Endothelial cell (in vitro differentiated cells): ENCODE results near the gene ELL3. TPM values are rescaled to one million over a fixed set of nuclear protein-coding genes. Genes with fewer than 3 reads are reported as not detected.
A peak's percentile ranks its signal among the peaks of the same experiment; 100 is the strongest.

Source experiments
- DNase-seq: peaks from one replicate; pipeline ENCODE4 v3.0.0; 2021; ENCODE audit warnings: low spot score
- H3K27ac Mint-ChIP-seq: one replicate; pipeline ENCODE4 v1.8.0; 2021; ENCODE audit warnings: mixed read lengths, inconsistent platforms; ENCODE audit not compliant: unreplicated experiment
- H3K27me3 Mint-ChIP-seq: one replicate; pipeline ENCODE4 v1.8.0; 2021; ENCODE audit warnings: mild to moderate bottlenecking, moderate library complexity, mixed read lengths, inconsistent platforms; ENCODE audit not compliant: unreplicated experiment
- H3K36me3 Mint-ChIP-seq: one replicate; pipeline ENCODE4 v1.8.0; 2021; ENCODE audit warnings: mild to moderate bottlenecking, low read depth, mixed read lengths, inconsistent platforms; ENCODE audit not compliant: unreplicated experiment
- H3K4me1 Mint-ChIP-seq: one replicate; pipeline ENCODE4 v1.8.0; 2021; ENCODE audit warnings: mild to moderate bottlenecking, mixed read lengths, inconsistent platforms; ENCODE audit not compliant: unreplicated experiment
- H3K4me3 Mint-ChIP-seq: one replicate; pipeline ENCODE4 v1.8.0; 2021; ENCODE audit warnings: mild to moderate bottlenecking, mixed read lengths, inconsistent platforms; ENCODE audit not compliant: unreplicated experiment
- H3K9me3 Mint-ChIP-seq: one replicate; pipeline ENCODE4 v1.8.0; 2021; ENCODE audit warnings: mixed read lengths, inconsistent platforms; ENCODE audit not compliant: unreplicated experiment
- total RNA-seq: library from RNA; stranded (reverse); fragmentation: NEBNext Ultra II Directional; extraction: Animal tissue kit (Norgen Biotek cat#: 25700); gene quantifications from one replicate; pipeline ENCODE4 v1.2.1, GENCODE V29; 2021; ENCODE audit not compliant: unreplicated experiment
- TF ChIP-seq, protein P1 (sequence below): fragments of 200-600 bp; sonication (generic); IDR thresholded peaks from one replicate; pipeline ENCODE4 v1.5.0; 2021; ENCODE audit warnings: antibody characterized with exemption; ENCODE audit not compliant: unreplicated experiment

Gene ELL3
- total RNA-seq, 1 donor from 2014 or later: 1.9 TPM

DNA sequence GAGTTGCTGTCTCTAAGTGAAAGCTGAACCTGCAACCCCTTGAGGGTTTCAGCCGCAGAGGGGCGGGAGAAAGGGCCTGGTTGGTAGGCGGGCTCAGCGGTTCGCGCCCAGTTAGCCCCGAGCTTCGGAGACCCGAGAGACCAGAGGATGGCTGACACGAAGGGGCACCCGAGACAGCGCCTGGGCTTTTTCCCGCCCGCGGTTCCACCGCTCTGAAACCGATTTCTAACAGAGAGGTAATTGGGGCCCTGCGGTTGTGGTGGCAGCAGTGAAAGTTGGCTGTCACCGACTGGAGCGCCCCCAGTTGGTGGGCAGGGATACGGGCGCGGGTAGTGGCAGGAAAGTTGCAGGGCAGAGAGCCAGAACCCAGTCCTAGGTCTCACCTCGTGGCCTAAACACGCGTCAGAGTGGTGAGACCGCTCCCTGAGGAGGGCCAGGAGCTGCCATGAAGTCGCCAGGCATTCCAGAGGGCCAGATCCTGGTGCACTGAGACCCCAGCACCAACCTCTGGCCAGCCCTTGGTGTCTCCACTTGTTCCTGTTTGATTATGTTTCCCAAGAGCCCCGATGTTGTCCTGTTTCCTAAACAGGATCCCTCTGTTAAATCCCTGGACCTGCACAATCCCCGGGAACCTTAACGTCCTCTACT lies 625 bp upstream of the ELL3 start:
- DNase-seq: peak; percentile 71
- TF ChIP-seq, protein P1, sequence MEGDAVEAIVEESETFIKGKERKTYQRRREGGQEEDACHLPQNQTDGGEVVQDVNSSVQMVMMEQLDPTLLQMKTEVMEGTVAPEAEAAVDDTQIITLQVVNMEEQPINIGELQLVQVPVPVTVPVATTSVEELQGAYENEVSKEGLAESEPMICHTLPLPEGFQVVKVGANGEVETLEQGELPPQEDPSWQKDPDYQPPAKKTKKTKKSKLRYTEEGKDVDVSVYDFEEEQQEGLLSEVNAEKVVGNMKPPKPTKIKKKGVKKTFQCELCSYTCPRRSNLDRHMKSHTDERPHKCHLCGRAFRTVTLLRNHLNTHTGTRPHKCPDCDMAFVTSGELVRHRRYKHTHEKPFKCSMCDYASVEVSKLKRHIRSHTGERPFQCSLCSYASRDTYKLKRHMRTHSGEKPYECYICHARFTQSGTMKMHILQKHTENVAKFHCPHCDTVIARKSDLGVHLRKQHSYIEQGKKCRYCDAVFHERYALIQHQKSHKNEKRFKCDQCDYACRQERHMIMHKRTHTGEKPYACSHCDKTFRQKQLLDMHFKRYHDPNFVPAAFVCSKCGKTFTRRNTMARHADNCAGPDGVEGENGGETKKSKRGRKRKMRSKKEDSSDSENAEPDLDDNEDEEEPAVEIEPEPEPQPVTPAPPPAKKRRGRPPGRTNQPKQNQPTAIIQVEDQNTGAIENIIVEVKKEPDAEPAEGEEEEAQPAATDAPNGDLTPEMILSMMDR: peak; percentile 65
- Mint-ChIP-seq H3K4me1 (peaks cover 7% of the 10 kb centered on the region), H3K27ac (no peak overlapping the region), H3K36me3 (peaks cover 12% of the 10 kb centered on the region), H3K27me3 (peaks cover 9% of the 10 kb centered on the region), H3K9me3 (no peaks in the 10 kb centered on the region), H3K4me3 (peak overlapping the region; percentile 78)

DNA sequence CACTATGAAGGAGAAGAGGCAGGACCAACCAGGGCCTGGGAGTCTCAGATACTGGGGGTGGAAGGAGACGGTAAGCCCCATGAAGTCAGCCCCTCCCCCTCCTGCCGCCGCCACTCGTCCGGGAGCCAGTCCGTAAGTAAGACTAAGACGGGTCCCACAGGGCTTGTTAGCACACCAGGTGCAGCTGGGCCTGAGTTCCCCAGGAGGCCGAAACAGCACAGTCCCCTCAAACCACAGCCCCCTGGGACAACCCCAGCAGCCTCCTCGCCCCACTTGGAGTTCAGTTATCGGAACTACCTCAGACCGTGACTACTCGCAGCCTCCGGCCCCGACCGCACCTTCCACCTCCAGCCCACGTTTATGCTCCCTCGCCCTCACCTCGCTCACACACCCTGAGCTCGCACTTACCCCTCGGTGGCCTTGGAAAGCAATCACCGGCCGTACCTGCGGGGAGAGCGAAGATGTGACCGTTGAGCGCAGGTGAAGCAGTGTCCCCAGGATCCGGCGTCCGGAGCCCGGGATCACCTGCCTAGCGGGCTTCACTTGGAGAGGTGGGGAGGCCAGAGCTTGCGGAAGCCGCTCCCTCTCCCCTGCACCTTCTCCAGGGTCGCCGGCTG lies 557 bp downstream of the ELL3 start:
- TF ChIP-seq, protein P1: no peak
- no peak overlapping the region for H3K27ac Mint-ChIP-seq
- peaks cover 4% of the 10 kb centered on the region for H3K4me1 Mint-ChIP-seq
- peaks cover 20% of the 10 kb centered on the region for H3K36me3 Mint-ChIP-seq
- peak; percentile 28 for DNase-seq
- H3K27me3 Mint-ChIP-seq: peaks cover 9% of the 10 kb centered on the region
- H3K9me3 Mint-ChIP-seq: no peaks in the 10 kb centered on the region
- H3K4me3 Mint-ChIP-seq: peak overlapping the region; percentile 62

DNA sequence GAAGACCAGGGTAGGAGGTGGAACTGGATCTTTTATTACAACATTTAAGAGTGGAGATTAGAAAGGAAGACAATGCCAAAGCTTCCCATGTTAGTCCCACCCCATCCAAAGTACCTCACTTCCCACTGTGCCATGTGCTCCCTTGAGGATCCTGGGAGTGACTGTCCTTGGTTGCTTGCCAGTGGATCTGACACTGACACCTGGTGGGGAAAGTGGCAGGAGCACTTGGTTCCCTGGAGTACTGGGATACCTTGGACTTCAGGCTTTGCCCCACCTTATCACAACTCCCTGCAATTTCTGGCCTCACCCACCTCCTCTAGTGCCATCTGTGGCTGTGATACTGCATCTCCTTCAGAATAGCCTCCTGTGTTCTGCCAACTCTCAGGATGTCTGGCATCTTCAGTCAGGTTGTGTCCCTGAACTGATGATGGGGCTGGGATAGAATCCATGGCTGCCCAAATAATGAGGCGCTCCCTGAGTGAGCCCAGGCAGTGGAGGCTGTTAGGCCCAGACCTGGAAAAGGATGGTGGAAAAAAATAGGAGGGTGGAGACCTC lies 1.3 kb downstream of the ELL3 start:
- Mint-ChIP-seq H3K27ac (no peak overlapping the region), H3K27me3 (peaks cover 7% of the 10 kb centered on the region), H3K4me1 (peaks cover 4% of the 10 kb centered on the region), H3K36me3 (peaks cover 26% of the 10 kb centered on the region), H3K9me3 (no peaks in the 10 kb centered on the region), H3K4me3 (peak overlapping the region; percentile 40)
- TF ChIP-seq, protein P1: peak; percentile 14
- peak; percentile 43 for DNase-seq

DNA sequence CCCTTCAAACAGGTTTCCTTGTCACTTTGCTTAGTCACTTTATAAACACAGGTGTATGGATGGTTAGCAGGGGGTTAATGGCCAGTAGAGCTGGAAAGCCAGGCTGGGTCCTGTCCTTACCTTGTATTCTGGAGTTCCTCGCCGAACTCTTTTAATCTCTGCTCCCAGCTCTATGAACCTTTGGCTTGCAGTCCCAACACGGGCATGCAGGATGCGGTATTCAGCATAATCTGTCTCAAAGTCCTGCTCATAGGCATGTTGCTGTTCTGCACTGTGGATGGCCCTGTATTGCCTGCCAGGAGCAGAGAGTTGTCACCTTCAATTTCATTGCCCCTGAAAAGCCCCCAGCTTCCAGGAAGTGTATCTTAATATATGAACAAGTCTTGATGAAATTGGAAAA lies 2.7 kb downstream of the ELL3 start:
- peaks cover 5% of the 10 kb centered on the region for H3K27me3 Mint-ChIP-seq
- no peak overlapping the region for H3K27ac Mint-ChIP-seq
- no peaks in the 10 kb centered on the region for H3K9me3 Mint-ChIP-seq
- no peak for DNase-seq
- TF ChIP-seq, protein P1: no peak
- H3K4me1 Mint-ChIP-seq: peaks cover 4% of the 10 kb centered on the region
- peaks cover 38% of the 10 kb centered on the region for H3K36me3 Mint-ChIP-seq
- no peak overlapping the region for H3K4me3 Mint-ChIP-seq

DNA sequence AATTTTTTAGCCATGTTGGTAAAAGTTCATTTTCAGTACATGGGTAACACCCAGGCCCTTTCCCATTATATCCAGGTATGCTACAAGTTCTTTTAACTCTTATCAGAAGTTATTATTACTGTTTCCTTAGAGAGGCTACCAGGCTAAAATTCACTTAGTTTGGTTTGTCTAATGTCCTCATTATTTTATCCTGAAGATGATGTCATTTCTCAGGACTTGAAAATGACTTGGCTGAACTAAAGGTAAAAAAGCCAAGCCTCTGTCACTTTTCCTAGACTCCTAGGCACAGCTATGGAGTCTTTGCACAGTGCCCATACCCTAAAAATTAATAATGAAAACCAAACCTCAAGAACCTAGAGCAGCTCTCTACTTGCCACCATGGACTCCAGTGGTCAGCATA lies 4.1 kb downstream of the ELL3 start:
- peaks cover 42% of the 10 kb centered on the region for H3K36me3 Mint-ChIP-seq
- no peak overlapping the region for H3K27ac Mint-ChIP-seq
- TF ChIP-seq, protein P1: no peak
- no peak for DNase-seq
- no peaks in the 10 kb centered on the region for H3K9me3 Mint-ChIP-seq
- H3K4me1 Mint-ChIP-seq: peaks cover 4% of the 10 kb centered on the region
- H3K4me3 Mint-ChIP-seq: no peak overlapping the region
- peaks cover 5% of the 10 kb centered on the region for H3K27me3 Mint-ChIP-seq
